Neural progenitor cell (in vitro differentiated cells): ENCODE results near the gene ATP5MK.

Source experiments
- CTCF ChIP-seq: fragments of 200-600 bp; sonication (generic); IDR thresholded peaks from 2 replicates; pipeline ENCODE4 v1.5.1; 2017; ENCODE audit warnings: antibody characterized with exemption, mild to moderate bottlenecking
- EZH2phosphoT487 ChIP-seq: fragments of 200-600 bp; sonication (generic); IDR thresholded peaks from 2 replicates; pipeline ENCODE4 v1.6.1; 2017; ENCODE audit warnings: antibody characterized with exemption

DNA sequence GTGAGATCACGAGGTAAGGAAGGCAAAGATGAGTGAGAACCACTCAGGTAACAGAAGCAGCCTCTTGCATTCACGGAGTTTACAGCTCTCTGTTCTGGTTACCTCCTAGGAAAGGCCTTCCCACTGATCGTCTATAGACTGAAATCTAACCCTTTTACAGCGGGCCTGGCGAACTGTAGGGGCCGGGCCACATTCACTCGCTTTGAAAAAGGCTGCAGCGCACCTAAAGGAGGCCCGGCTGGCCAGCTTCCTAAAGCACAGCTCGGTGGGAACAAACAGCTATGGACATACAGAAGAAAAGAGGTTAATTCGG, 565 bp downstream of the ATP5MK start:
- TF ChIP-seq CTCF (no peak), EZH2phosphoT487 (no peak)
